ENCODE measurements around the gene ADAMTSL1.

Gene ADAMTSL1

GRCh38 chr9:18726546-18726945, 252.6 kb downstream of the ADAMTSL1 start:
- Histone ChIP-seq H3K4me3 (no peak overlapping the region), H3K27ac (no peak overlapping the region)
- TF ChIP-seq, protein P1, sequence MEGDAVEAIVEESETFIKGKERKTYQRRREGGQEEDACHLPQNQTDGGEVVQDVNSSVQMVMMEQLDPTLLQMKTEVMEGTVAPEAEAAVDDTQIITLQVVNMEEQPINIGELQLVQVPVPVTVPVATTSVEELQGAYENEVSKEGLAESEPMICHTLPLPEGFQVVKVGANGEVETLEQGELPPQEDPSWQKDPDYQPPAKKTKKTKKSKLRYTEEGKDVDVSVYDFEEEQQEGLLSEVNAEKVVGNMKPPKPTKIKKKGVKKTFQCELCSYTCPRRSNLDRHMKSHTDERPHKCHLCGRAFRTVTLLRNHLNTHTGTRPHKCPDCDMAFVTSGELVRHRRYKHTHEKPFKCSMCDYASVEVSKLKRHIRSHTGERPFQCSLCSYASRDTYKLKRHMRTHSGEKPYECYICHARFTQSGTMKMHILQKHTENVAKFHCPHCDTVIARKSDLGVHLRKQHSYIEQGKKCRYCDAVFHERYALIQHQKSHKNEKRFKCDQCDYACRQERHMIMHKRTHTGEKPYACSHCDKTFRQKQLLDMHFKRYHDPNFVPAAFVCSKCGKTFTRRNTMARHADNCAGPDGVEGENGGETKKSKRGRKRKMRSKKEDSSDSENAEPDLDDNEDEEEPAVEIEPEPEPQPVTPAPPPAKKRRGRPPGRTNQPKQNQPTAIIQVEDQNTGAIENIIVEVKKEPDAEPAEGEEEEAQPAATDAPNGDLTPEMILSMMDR (IDR thresholded peaks at IDR 0.05): no peak
- no peak for DNase-seq (ENCODE audit: low spot score)

DNA sequence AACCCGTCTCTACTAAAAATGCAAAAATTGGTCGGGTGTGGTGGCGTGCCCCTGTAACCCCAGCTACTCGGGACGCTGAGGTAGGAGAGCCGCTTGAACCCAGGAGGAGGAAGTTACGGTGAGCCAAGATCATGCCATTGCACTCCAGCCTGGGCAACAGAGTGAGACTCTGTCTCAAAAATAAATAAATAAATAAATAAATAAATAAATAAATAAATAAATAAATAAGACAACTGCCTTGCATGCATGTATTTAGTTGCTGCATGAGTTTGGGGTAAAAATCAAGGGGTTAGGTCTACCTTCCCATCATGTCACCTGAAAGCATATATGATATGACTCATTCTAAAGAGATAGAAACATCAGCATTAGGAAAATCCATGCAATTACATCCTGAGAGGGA, 254.0 kb downstream of the ADAMTSL1 start:
- H3K4me3 ChIP-seq: no peak overlapping the region
- no peak overlapping the region for H3K27ac ChIP-seq
- TF ChIP-seq, protein P1 (IDR thresholded peaks at IDR 0.05): no peak
- DNase-seq (ENCODE audit: low spot score): no peak

GRCh38 chr9:18728642-18729041, 254.7 kb downstream of the ADAMTSL1 start:
- Histone ChIP-seq H3K27ac (no peak overlapping the region), H3K4me3 (no peak overlapping the region)
- no peak for DNase-seq (ENCODE audit: low spot score)
- TF ChIP-seq, protein P1 (IDR thresholded peaks at IDR 0.05): no peak

DNA sequence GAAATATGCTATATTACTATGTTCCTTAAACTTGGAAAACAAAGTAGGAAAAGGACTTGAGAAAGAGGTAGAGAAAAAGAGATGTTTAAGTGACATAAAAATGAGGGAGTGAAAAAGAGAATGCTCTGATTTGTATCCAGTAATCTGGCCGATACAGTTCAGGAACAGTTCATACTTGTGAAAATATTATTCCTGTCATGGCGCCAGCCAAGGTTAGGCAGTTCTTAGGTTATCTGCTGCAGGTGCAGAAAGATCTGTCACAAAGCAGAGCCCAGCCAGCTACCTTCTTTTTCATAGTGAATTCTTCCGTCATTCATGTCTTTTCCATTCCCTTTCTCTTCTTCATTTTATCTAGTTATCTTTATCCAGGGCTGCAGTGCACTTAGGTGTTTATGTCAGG, 256.3 kb downstream of the ADAMTSL1 start:
- TF ChIP-seq, protein P1 (IDR thresholded peaks at IDR 0.05): no peak

DNA sequence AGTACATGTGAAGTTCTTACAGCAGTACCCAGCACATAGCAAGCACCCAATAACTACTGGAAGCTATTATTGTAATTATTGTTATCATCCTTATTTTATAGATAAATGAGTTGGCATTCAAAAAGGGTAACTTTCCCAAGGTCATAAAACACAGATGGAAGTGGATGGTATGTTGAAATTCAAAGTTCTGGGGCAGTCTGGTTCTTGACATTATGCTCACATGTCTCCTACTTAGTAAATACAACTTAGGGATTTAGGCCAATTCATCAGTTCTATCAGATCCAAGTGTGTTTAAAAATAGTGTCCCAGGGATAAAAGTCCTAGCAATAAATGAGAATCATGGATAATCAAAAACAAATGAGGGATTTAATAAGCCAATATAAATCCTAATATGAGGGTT, 265.2 kb downstream of the ADAMTSL1 start:
- no peak for DNase-seq (ENCODE audit: low spot score)
- no peak overlapping the region for H3K27ac ChIP-seq
- TF ChIP-seq, protein P1 (IDR thresholded peaks at IDR 0.05): no peak
- H3K4me3 ChIP-seq: no peak overlapping the region

More for the DNA sequence above, 256.3 kb downstream of the ADAMTSL1 start:
- Histone ChIP-seq H3K27ac (no peak overlapping the region), H3K4me3 (no peak overlapping the region)
- no peak for DNase-seq (ENCODE audit: low spot score)

- TF ChIP-seq, protein P1 (IDR thresholded peaks at IDR 0.05): no peak
- H3K4me3 ChIP-seq: no peak overlapping the region
- DNase-seq (ENCODE audit: low spot score): no peak
- H3K27ac ChIP-seq: no peak overlapping the region
These were observed 265.8 kb downstream of the ADAMTSL1 start for GRCh38 chr9:18739641-18740318.

DNA sequence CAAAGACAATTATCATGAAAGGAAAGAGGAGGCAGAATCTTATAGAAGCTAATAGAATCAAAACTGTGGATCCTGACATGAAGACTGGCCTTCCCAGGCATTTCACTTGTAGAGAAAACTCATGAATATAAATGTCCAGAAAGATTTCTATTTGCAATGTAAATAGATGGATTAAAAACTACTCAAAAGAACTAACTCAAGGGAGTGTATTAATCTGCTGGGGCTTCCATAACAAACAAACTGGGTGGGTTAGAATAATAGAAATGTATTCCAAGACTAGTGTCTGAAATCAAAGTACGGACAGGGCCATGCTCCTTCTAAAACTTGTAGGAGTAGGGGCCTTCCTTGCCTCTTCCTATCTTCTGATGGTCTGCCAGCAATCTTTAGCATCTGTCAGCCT, 267.4 kb downstream of the ADAMTSL1 start:
- TF ChIP-seq, protein P1 (IDR thresholded peaks at IDR 0.05): no peak

More for the DNA sequence above, 267.4 kb downstream of the ADAMTSL1 start:
- H3K27ac ChIP-seq: no peak overlapping the region
- no peak for DNase-seq (ENCODE audit: low spot score)
- H3K4me3 ChIP-seq: no peak overlapping the region

All from coronary artery (tissue), 2 donors.